Parathyroid adenoma (tissue), 2 donors: ENCODE measurements around the gene SBNO2.

Source experiments
- H2AFZ ChIP-seq: fragments of 300-600 bp; sonication (generic); one replicate; pipeline ENCODE4 v1.7.0; 2017; ENCODE audit warnings: antibody characterized with exemption, mild to moderate bottlenecking
- H3K27ac ChIP-seq: fragments of 300-600 bp; sonication (generic); one replicate; pipeline ENCODE4 v1.7.0; 2017
- H3K27me3 ChIP-seq: fragments of 300-600 bp; sonication (generic); one replicate; pipeline ENCODE4 v1.7.0; 2017; ENCODE audit warnings: low read length; ENCODE audit not compliant: control insufficient read depth, insufficient read depth
- H3K36me3 ChIP-seq: fragments of 300-600 bp; sonication (generic); one replicate; pipeline ENCODE4 v1.7.0; 2017; ENCODE audit warnings: low read length; ENCODE audit not compliant: control insufficient read depth, insufficient read depth
- H3K4me1 ChIP-seq: fragments of 300-600 bp; sonication (generic); one replicate; pipeline ENCODE4 v1.7.0; 2017; ENCODE audit warnings: control low read depth
- H3K4me2 ChIP-seq: fragments of 300-600 bp; sonication (generic); one replicate; pipeline ENCODE4 v1.7.0; 2017; ENCODE audit warnings: low read length
- H3K4me3 ChIP-seq: fragments of 300-600 bp; sonication (generic); one replicate; pipeline ENCODE4 v1.7.0; 2017; ENCODE audit warnings: low read depth, low read length
- H3K79me2 ChIP-seq: fragments of 300-600 bp; sonication (generic); one replicate; pipeline ENCODE4 v1.7.0; 2017; ENCODE audit warnings: control low read depth
- H3K9ac ChIP-seq: fragments of 300-600 bp; sonication (generic); one replicate; pipeline ENCODE4 v1.7.0; 2017; ENCODE audit warnings: mild to moderate bottlenecking
- H3K9me3 ChIP-seq: fragments of 300-600 bp; sonication (generic); one replicate; pipeline ENCODE4 v1.7.0; 2017; ENCODE audit warnings: low read length; ENCODE audit not compliant: control insufficient read depth
- TF ChIP-seq, protein P1 (sequence below): fragments of 300-600 bp; sonication (generic); IDR thresholded peaks from one replicate; pipeline ENCODE4 v1.7.0; 2017; ENCODE audit warnings: antibody characterized with exemption, mild to moderate bottlenecking
- donor health status: primary hyperparathyroidism.

SBNO2 gene

DNA sequence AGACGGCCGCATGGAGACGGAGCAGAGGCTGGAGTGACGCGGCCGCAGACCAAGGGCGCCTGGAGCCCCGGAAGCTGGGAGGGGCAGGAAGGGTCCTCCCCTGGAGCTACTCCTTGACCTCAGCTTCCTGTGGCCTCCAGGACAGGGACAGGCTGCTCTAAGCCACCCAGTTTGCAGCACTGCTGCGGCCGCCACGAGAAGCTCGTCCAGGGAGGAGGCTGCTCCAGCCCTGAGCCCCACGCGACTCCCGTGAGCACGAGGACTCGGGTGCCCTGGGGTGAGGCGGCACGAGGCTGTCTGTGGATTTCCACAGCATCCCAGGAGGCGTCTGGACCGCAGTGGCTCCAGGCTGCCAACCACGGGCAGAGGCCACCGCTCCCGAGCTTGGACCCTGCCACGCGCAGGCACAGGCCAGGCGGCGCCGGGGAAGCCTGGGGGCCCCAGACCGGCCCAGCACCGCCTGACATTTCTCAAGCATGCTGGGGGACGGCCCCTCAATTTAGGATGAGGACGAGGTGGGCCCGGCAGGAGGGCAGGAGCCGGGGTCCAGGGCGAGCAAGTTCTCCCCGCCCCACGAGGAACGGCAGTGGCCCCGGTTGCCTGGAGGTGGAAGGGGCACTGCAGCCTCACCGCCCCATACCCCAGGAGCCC is 10.7 kb downstream of the SBNO2 start:
- Histone ChIP-seq H3K27me3 (no peaks in the 10 kb centered on the region), H3K4me1 (no peaks in the 10 kb centered on the region), H3K9ac (no peak overlapping the region), H2AFZ (no peak overlapping the region), H3K27ac (no peak overlapping the region), H3K4me2 (no peak overlapping the region), H3K9me3 (no peaks in the 10 kb centered on the region), H3K36me3 (no peaks in the 10 kb centered on the region), H3K79me2 (peaks cover 23% of the 10 kb centered on the region), H3K4me3 (no peak overlapping the region)
- TF ChIP-seq, protein P1, sequence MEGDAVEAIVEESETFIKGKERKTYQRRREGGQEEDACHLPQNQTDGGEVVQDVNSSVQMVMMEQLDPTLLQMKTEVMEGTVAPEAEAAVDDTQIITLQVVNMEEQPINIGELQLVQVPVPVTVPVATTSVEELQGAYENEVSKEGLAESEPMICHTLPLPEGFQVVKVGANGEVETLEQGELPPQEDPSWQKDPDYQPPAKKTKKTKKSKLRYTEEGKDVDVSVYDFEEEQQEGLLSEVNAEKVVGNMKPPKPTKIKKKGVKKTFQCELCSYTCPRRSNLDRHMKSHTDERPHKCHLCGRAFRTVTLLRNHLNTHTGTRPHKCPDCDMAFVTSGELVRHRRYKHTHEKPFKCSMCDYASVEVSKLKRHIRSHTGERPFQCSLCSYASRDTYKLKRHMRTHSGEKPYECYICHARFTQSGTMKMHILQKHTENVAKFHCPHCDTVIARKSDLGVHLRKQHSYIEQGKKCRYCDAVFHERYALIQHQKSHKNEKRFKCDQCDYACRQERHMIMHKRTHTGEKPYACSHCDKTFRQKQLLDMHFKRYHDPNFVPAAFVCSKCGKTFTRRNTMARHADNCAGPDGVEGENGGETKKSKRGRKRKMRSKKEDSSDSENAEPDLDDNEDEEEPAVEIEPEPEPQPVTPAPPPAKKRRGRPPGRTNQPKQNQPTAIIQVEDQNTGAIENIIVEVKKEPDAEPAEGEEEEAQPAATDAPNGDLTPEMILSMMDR: no peak

DNA sequence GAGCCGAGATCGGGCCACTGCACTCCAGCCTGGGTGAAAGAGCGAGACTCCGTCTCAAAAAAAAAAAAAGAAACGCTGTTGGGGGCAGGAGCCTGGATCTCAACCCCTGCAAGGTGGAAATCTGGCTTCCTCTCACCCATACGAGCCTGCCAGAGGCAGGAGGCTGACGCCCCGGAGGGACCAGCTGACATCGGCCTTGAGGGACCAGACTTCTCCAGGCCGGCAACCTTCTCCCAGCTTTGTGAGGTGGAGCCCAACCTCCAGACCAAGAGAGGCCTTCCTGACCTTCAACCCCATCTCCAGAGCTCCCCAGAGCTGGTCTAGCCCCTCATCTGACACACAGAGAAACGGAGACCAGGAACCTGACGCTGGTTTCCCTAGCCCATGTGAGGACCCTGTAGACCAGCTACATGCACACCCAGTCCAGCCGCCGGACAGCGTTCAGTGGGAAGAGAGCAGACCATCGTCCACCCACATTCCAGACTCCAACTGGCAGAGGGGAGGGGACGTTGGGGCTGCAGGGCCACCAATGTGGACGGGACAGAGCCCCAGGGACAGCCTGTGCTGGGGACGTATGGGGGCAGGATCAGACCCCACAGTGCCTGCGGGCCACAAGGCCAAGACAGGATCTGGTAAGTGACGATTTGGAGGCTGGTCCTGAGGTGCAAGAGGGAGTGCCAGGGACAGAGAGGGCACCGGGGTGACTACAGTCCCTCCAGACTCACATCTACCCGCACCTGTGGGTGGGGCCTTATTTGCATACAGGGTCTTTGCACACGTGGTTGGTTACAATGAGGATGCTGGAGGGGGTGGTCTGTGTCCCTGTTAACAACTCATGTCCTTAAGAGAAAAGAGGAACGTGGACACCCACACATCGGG is 11.4 kb downstream of the SBNO2 start:
- Histone ChIP-seq H3K9ac (no peak overlapping the region), H3K79me2 (peaks cover 23% of the 10 kb centered on the region), H3K4me2 (no peak overlapping the region), H3K4me3 (no peak overlapping the region), H3K4me1 (no peaks in the 10 kb centered on the region), H3K36me3 (no peaks in the 10 kb centered on the region), H2AFZ (no peak overlapping the region), H3K9me3 (no peaks in the 10 kb centered on the region), H3K27ac (no peak overlapping the region), H3K27me3 (no peaks in the 10 kb centered on the region)
- TF ChIP-seq, protein P1: no peak

DNA sequence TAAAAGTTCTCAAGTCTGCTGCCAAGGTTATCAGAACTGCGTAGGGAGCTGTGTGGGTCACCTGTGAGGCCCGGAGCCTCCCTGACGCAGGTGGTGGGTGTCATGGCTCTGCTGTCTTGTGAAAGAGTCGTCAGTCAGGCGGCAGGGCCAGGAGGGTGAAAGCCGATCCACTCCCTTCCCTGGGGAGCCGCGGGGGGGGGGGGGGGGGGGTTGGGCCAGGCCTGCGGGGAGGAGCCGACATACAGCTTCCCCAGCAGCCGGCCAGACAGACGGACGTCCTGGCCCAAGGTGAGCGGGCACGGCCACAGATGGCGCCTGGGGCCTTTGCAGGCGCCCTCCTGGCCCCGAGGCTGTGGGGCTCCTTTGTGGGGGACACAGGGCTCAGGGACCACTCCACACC is 12.4 kb downstream of the SBNO2 start:
- Histone ChIP-seq H3K9ac (no peak overlapping the region), H3K4me3 (no peak overlapping the region), H3K9me3 (no peaks in the 10 kb centered on the region), H3K27ac (peak overlapping the region; percentile 84), H3K79me2 (peaks cover 25% of the 10 kb centered on the region), H3K4me2 (peak overlapping the region; percentile 66), H2AFZ (peak overlapping the region; percentile 83), H3K36me3 (no peaks in the 10 kb centered on the region), H3K27me3 (no peaks in the 10 kb centered on the region), H3K4me1 (no peaks in the 10 kb centered on the region)
- TF ChIP-seq, protein P1: no peak

DNA sequence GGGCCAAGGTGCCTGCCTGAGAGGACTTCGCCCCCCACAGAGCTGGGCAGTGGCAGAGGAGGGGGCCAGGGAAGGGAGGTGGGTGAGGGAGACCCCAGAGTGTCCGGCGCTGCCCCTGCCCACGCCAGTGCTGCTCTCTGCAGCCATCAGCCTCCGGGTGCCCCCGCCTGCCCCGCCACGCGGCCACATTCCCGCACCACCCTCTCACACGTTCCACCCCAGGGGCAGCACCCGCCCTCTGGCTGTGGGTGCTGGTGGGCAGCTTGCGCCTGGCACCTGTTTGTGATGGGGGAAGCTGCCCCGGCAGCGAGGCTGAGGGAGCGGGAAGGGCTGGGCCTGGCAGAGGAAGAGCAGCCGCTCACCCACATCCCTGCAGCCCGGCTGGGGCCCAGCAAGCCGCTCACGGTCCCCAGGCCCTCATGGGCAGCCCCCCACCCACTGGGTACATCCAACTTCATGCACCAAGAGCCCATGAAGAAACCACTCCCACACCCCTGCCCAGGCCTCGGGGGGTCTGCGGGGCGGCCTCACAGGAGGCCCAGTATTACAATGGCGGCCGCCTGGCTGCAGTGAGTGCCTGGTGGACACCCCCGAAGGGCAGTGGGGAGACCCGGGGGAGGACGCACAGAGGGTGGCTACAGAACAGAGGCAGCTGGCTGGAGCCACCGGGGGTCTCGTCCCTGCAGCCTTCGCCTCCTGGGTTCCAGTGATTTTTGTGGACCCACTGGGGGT is 14.0 kb downstream of the SBNO2 start:
- Histone ChIP-seq H3K9me3 (no peaks in the 10 kb centered on the region), H2AFZ (no peak overlapping the region), H3K79me2 (peaks cover 23% of the 10 kb centered on the region), H3K4me3 (no peak overlapping the region), H3K27me3 (no peaks in the 10 kb centered on the region), H3K4me1 (no peaks in the 10 kb centered on the region), H3K4me2 (no peak overlapping the region), H3K36me3 (no peaks in the 10 kb centered on the region), H3K27ac (no peak overlapping the region), H3K9ac (no peak overlapping the region)
- TF ChIP-seq, protein P1: no peak
